ENCODE data around the gene APP.

The APP gene

GRCh38 chr21:26167593-26167992 is 3.0 kb downstream of the APP start:
- H3K9ac ChIP-seq (ENCODE audit: low read depth, low read length, poor library complexity, severe bottlenecking), result no peak overlapping the region
- no peaks in the 10 kb centered on the region for H3K9me2 ChIP-seq (replicated peaks; ENCODE audit: low read depth, low read length)
- no peaks in the 10 kb centered on the region; the same call in 1 of the 2 replicates for H3K9me3 ChIP-seq (ENCODE audit: insufficient read depth, low read depth, low read length)
- no peak overlapping the region for H2AFZ ChIP-seq (ENCODE audit: low read length)
- H3K79me2 ChIP-seq (ENCODE audit: insufficient read depth, low read length), result no peaks in the 10 kb centered on the region
- no peak overlapping the region for H3K4me3 ChIP-seq (ENCODE audit: low read length, poor library complexity, severe bottlenecking)
- H3K27me3 ChIP-seq (ENCODE audit: insufficient read depth, low read length, poor library complexity, severe bottlenecking), result no peaks in the 10 kb centered on the region
- H3K4me2 ChIP-seq (ENCODE audit: low read depth, low read length, poor library complexity, severe bottlenecking), result no peak overlapping the region
- no peaks in the 10 kb centered on the region for H3K4me1 ChIP-seq (ENCODE audit: insufficient read depth, low read length, poor library complexity, severe bottlenecking)
- no peaks in the 10 kb centered on the region for H3K36me3 ChIP-seq (ENCODE audit: insufficient read depth, low read length)
- H4K20me1 ChIP-seq (ENCODE audit: insufficient read depth, low read length, poor library complexity, severe bottlenecking), result no peaks in the 10 kb centered on the region
- no peaks in the 10 kb centered on the region for H3F3A ChIP-seq (ENCODE audit: low read depth)
- TF ChIP-seq CTCF (conservative IDR thresholded peaks at IDR 0.05; ENCODE audit: low read length) (no peak), EZH2phosphoT487 (IDR thresholded peaks at IDR 0.05; ENCODE audit: borderline replicate concordance) (no peak)

- Histone ChIP-seq H3K4me1 (ENCODE audit: insufficient read depth, low read length, poor library complexity, severe bottlenecking) (no peaks in the 10 kb centered on the region), H3K27me3 (ENCODE audit: insufficient read depth, low read length, poor library complexity, severe bottlenecking) (no peaks in the 10 kb centered on the region), H3K9me2 (replicated peaks; ENCODE audit: low read depth, low read length) (no peaks in the 10 kb centered on the region), H4K20me1 (ENCODE audit: insufficient read depth, low read length, poor library complexity, severe bottlenecking) (no peaks in the 10 kb centered on the region), H2AFZ (ENCODE audit: low read length) (no peak overlapping the region), H3K4me3 (ENCODE audit: low read length, poor library complexity, severe bottlenecking) (no peak overlapping the region), H3K9me3 (ENCODE audit: insufficient read depth, low read depth, low read length) (no peaks in the 10 kb centered on the region), H3K36me3 (ENCODE audit: insufficient read depth, low read length) (no peaks in the 10 kb centered on the region), H3K4me2 (ENCODE audit: low read depth, low read length, poor library complexity, severe bottlenecking) (no peak overlapping the region), H3K79me2 (ENCODE audit: insufficient read depth, low read length) (no peaks in the 10 kb centered on the region), H3K9ac (ENCODE audit: low read depth, low read length, poor library complexity, severe bottlenecking) (no peak overlapping the region), H3F3A (ENCODE audit: low read depth) (no peaks in the 10 kb centered on the region)
- TF ChIP-seq EZH2phosphoT487 (IDR thresholded peaks at IDR 0.05; ENCODE audit: borderline replicate concordance), result no peak
Observed at GRCh38 chr21:26165331-26165730, 5.2 kb downstream of the APP start.

GRCh38 chr21:26164311-26164710 is 6.3 kb downstream of the APP start:
- no peaks in the 10 kb centered on the region for H4K20me1 ChIP-seq (ENCODE audit: insufficient read depth, low read length, poor library complexity, severe bottlenecking)
- no peak overlapping the region for H3K9ac ChIP-seq (ENCODE audit: low read depth, low read length, poor library complexity, severe bottlenecking)
- H3K4me2 ChIP-seq (ENCODE audit: low read depth, low read length, poor library complexity, severe bottlenecking), result no peak overlapping the region
- no peaks in the 10 kb centered on the region; the same call in 1 of the 2 replicates for H3K9me3 ChIP-seq (ENCODE audit: insufficient read depth, low read depth, low read length)
- no peaks in the 10 kb centered on the region for H3K79me2 ChIP-seq (ENCODE audit: insufficient read depth, low read length)
- H3K27me3 ChIP-seq (ENCODE audit: insufficient read depth, low read length, poor library complexity, severe bottlenecking), result no peaks in the 10 kb centered on the region
- no peaks in the 10 kb centered on the region for H3K4me1 ChIP-seq (ENCODE audit: insufficient read depth, low read length, poor library complexity, severe bottlenecking)
- no peaks in the 10 kb centered on the region for H3F3A ChIP-seq (ENCODE audit: low read depth)
- H3K4me3 ChIP-seq (ENCODE audit: low read length, poor library complexity, severe bottlenecking), result no peak overlapping the region
- no peaks in the 10 kb centered on the region for H3K36me3 ChIP-seq (ENCODE audit: insufficient read depth, low read length)
- TF ChIP-seq CTCF (conservative IDR thresholded peaks at IDR 0.05; ENCODE audit: low read length) (no peak), EZH2phosphoT487 (IDR thresholded peaks at IDR 0.05; ENCODE audit: borderline replicate concordance) (no peak)
- H2AFZ ChIP-seq (ENCODE audit: low read length), result no peak overlapping the region
- no peaks in the 10 kb centered on the region for H3K9me2 ChIP-seq (replicated peaks; ENCODE audit: low read depth, low read length)

- H3K4me2 ChIP-seq (ENCODE audit: low read depth, low read length, poor library complexity, severe bottlenecking), result no peak overlapping the region
- H3K27me3 ChIP-seq (ENCODE audit: insufficient read depth, low read length, poor library complexity, severe bottlenecking), result no peaks in the 10 kb centered on the region
- H3K9me3 ChIP-seq (ENCODE audit: insufficient read depth, low read depth, low read length), result no peaks in the 10 kb centered on the region; the same call in 1 of the 2 replicates
- H3K36me3 ChIP-seq (ENCODE audit: insufficient read depth, low read length), result no peaks in the 10 kb centered on the region
- no peaks in the 10 kb centered on the region for H4K20me1 ChIP-seq (ENCODE audit: insufficient read depth, low read length, poor library complexity, severe bottlenecking)
- H3K9ac ChIP-seq (ENCODE audit: low read depth, low read length, poor library complexity, severe bottlenecking), result no peak overlapping the region
- no peak overlapping the region for H2AFZ ChIP-seq (ENCODE audit: low read length)
- no peaks in the 10 kb centered on the region for H3K79me2 ChIP-seq (ENCODE audit: insufficient read depth, low read length)
- H3K9me2 ChIP-seq (replicated peaks; ENCODE audit: low read depth, low read length), result no peaks in the 10 kb centered on the region
- H3K4me1 ChIP-seq (ENCODE audit: insufficient read depth, low read length, poor library complexity, severe bottlenecking), result no peaks in the 10 kb centered on the region
- no peak for TF ChIP-seq EZH2phosphoT487 (IDR thresholded peaks at IDR 0.05; ENCODE audit: borderline replicate concordance)
- TF ChIP-seq CTCF (conservative IDR thresholded peaks at IDR 0.05; ENCODE audit: low read length), result no peak
- no peaks in the 10 kb centered on the region for H3F3A ChIP-seq (ENCODE audit: low read depth)
- H3K4me3 ChIP-seq (ENCODE audit: low read length, poor library complexity, severe bottlenecking), result no peak overlapping the region
Observed at GRCh38 chr21:26162081-26162480, 8.5 kb downstream of the APP start.

Measured in Loucy (cell line).